Measurements from ENCODE around the gene MMP3. TPM values are rescaled to one million over a fixed set of nuclear protein-coding genes. Genes with fewer than 3 reads are reported as not detected.
A peak's percentile ranks its signal among the peaks of the same experiment; 100 is the strongest.

The MMP3 gene
- 126 and 136 TPM in 2 replicates for total RNA-seq (2014; rRNA removed; shearing (Covaris generic))

DNA sequence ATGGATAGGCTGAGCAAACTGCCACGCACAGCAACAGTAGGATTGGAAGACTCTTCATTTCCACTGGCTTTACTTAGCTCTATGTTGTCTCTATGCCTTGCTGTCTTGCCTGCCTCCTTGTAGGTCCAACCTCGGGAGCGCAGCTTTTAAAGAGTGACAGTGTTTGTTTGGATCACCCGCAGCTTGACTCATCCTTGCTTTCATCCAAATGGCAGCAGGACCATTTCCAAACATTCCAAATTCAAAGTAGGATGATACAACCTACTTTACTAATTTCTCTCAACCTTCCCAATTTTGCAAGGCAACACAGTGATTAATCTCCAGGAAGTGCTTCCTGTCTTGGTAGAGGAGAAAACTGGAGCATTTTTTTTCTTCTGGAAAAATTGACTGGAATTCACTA lies at the start of gene MMP3:
TSS of gene MMP3 (minus strand) at position 121 of the 400 bp plus-strand sequence. CDS start at position 58, 63 bp downstream.
- DNase-seq (ENCODE audit: low read depth): peak; percentile 75

DNA sequence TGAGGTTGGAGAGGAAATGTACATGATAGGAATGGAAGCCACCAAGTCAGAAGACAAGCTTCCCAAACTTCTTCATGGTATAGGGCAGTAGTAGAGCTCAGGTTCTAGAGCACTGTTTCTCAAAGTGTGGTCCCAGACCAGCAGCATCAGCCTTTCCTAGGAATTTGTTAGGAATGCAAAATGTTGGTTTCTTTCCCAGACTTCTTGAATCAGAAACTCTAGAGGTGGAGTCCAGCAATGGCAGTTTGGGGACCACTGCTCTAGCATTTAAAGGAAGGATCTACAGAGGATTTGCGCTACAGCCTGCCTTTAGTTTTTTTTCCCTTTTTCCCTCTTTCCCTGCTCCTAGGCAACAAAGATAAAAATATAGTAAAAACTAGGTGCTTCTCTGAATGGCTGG lies 48.3 kb upstream of the MMP3 start:
- no peak for DNase-seq (ENCODE audit: low read depth)

DNA sequence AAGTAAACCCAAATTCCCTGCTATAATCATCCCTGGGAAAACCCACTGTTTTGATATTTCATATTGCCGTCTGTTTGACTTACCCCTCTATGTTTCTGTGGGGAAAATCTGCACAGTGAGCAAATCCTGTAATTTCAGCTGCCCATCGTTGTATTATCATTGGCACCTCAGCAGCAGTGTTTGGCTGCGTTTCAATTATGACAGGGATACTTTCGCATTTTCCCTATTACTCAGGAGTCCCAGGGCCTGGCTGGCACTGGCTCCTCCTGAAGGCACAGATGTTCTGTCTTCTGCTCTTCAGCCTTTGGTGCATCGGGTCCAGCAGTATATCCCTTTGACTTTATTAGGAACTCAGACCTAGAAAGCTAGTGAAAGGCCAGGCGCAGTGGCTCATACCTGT lies 43.6 kb upstream of the MMP3 start:
- DNase-seq (ENCODE audit: low read depth): peak; percentile 61

DNA sequence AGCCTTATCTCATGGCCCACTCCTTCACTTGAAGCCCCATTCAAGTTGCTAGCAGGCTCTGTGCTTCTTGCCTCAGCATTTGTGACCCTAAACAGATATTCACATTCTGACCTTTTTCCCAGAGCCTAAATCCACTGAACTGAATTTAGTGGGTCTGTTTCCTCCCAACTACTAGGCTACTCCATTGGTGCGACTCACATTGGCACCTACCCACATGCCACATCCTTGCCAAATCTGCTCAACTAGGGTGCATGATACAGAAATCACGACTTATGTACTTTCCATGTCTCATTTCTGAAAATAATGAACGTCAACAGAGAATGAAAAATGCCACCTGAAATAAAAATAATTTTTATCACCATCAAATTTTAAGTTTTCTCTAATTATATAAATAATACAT lies 39.7 kb upstream of the MMP3 start:
- peak; percentile 34 for DNase-seq (ENCODE audit: low read depth)

DNA sequence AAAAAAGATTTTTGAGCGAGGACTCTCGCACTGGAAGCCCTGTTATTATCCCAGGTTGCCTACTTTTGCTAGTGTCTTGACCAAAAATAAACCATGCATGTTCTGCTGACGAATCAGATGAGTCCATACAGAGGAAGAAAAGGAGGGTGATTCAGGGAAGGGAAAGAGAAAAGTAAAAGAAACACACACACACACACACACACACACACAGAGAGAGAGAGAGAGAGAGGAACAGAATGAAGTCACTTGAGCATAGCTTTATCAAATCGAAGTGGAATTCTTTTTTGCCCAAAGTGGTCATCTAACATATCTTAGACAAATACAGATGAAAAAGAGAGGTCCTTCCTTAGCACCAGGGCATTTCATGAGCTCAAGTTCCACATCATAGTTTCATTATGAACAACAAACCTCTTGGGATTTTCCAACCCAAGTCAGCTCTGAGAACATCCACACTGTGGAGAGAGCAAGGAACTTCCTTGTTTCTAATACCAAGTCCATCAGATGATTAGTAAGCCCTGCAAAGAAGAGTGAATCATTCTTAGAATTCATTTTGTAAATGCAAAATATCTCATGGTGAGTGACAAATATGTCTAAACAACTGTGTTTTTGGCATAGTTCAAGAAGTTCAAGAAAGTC lies 39.1 kb upstream of the MMP3 start:
- DNase-seq (ENCODE audit: low read depth): peak; percentile 58

DNA sequence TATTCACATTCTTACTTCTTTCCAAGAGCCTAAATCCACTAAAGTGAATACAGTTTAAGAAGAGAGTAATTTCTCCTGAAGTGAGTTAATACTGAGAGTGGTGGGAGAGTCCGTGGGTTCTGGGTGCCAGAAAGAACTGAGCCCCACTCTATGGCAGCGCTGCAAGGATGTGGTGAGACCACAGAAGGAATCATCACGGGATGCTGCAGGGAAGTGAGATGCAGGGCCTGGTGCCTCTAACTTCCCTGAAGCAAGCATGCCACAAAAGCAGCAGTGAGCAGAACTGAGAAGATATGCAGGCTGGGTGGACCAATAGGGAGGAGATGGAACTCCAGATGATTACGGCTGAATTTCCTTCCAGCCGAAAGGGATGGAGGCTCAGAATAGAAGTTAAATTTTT lies 36.4 kb upstream of the MMP3 start:
- no peak for DNase-seq (ENCODE audit: low read depth)

DNA sequence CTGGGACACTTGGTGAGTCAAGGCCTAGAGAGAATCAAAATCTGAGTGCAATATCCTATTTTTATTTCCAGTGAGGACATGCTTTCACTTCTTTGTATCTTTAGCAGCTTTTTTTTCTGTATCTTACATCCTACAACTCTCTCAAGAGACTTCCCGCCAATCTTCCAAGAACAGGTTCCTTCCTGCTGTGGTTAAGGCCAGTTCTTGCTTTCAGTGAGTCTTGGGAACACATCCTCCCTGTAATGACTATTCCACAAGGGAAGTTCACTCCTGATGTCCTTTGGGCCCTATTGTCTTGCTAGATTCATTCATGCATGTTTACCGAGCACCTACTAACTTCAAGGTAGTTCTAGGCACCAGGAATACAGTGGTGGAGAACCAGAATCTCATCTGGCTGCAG lies 35.2 kb upstream of the MMP3 start:
- DNase-seq (ENCODE audit: low read depth): no peak

DNA sequence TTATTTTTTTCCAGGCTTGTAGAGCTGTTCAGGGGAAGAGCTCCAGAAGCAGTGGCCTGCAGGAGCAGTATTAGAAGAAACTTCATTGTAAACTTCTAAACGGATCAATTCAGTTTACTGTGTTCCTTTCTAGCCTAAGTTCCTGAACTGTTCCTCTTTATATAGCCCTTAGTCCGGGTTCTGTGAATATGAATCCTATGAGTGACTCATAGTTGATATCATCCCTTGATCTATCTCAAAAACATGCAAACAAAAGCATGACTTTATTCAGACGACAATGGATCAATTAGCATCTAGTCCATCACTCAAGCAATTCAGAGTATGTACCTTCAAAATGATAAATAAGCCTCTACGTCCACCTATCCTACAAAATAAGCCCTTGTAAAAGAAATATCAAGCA lies 31.4 kb upstream of the MMP3 start, which contains the start of gene MMP12:
TSS of gene MMP12 (minus strand) at position 131 of the 400 bp plus-strand sequence. CDS start at position 86, 45 bp downstream.
- no peak for DNase-seq (ENCODE audit: low read depth)

DNA sequence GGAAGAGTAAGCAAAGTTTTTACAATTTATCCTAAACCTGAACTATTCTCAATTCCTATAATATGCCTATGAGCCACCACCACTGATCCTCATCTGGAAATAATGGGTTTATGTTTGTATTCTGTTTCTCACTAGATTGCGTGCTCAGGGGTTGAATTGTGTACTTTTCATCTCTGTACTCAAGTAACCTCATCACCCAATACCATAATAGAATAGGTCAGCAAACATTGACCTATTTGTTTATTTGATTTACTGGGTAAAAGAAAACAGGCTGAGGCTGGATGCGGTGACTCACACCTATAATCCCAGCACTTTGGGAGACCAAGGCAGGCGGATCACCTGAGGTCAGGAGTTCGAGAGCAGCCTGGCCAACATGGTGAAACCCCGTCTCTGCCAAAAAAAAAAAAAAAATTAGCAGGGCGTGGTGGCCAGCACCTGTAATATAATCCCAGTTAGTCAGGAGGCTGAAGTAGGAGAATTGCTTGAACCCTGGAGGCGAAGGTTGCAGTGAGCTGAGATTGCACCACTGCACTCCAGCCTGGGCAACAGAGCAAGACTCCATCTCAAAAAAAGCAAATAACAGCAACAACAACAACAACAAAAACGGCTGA lies 26.1 kb upstream of the MMP3 start:
- peak; percentile 85 for DNase-seq (ENCODE audit: low read depth)

DNA sequence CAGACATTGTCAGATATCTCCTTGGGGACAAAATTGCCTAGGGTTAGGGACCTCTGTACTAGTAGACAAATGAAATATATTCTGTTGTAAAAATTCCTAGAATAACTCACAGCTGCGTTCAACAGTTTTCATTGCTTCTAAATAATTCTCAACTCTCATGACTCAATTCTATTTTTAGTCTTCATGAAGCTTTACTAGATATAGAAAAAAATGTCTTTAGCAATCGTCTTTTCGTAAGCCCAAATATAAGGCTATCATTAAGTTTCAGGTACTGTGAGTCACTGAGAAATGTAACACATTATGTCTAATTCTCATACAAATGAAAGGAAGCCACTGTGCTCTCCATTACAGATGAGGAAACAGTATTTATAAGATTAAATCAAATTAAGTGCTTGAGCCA lies 24.9 kb upstream of the MMP3 start:
- DNase-seq (ENCODE audit: low read depth): peak; percentile 70

DNA sequence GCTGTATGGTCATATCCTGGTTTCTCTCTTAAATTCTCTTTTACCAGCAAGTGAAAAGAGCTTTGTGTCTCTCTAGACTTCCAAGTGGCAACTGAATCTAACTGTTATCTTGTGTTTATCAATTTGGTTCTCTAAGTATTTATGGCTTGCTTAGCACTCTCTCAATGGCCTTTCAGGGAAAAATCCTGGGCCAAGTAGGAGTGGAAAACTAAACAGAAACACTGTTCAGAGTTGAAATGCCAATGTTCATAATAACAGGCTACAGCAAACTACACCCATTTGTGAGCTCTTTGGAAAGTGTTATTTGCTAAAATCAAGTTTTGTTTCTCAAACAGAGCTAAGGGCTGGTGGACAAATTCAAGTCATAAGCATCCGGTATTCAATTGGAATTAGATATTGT lies 21.3 kb upstream of the MMP3 start:
- peak; percentile 22 for DNase-seq (ENCODE audit: low read depth)

DNA sequence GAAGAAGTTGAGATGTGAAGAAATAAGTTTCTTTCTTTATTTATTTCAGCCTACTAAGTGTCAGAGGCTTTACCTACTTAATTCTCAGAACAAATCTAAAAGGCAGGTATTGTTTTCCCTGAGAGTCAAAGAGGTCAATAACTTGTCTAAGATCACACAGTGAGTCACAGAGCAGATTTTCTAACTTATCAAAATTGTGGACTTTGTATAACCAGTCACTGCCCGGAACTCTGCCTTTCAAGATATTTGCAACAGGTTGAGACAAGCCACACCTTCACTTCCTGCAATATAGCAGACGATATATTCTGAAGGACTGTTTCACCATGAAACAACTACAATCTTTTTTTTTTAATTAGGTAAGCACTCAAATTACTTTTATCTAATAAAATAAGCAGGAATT lies 10.5 kb upstream of the MMP3 start:
- no peak for DNase-seq (ENCODE audit: low read depth)

DNA sequence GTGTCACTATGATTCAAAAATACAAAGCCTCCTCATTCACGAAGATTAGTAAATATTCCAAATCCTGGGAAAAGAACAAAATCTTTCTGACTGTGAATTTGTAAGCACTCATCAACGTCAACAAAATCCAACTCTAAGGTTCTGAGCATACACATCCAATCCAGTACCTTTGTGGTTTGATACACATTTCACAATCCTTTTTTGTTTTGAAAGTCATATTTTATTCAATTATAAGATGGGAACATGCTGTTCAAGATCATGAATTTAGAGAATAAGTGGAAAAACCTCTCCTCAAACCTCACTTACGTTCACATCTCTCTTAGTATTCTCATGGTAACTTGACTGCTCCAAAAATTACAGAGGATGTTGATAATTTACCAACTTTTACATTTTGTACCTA lies 9.6 kb upstream of the MMP3 start:
- no peak for DNase-seq (ENCODE audit: low read depth)

DNA sequence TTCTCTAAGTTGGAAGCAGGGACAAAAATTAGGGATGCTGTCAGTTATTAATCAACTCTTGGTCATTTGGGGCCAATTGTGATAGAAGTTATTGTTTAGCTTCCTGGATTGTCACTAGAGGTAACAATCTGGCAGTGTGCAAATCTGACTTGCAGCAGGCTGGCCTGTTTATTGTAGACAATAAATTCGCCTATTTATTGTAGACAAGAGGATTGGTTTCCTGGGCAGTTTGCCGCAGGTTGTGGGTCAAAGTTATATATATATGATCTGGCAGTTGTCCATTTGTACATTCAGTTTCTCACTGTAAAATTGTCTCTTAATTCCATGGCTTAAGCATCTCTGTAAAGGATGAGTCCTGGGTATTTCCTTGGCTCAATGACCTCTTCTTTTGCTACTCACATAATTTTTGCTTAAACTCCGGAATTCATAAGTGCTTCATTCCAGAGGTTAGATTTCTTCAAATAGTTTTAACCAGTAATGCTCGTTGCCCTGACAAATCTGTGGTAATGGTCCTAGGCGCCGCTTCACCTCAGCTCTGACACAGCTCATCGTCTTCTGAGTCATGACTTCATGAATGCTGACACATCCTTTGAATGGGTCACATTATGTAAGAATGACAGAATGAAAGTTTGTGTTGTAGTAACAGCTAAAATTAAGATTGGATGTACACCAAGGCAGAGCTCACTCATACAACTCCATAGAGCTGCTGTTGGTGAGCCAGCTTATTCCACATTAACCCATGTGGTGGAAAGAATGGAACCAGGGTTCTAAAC lies 7.8 kb upstream of the MMP3 start:
- DNase-seq (ENCODE audit: low read depth): peak; percentile 97

DNA sequence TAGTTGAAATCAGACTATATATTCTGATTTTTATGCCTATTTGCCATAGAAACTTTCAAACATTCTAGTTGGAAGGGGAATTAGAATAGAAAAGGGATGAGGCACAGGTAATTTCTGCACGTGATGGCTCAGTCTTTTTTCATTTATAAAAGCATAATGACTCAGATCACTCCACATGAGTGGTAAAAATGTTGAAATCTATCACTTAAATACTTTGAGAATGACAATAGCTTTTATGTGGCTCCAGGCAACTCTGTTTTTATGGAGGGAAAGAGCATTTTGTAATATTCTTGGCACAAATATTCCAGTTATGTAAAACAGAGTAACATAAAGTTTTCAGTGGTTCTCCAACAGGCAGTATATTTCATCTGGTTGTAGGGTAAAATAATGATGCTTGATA lies 5.9 kb upstream of the MMP3 start:
- peak; percentile 83 for DNase-seq (ENCODE audit: low read depth)

DNA sequence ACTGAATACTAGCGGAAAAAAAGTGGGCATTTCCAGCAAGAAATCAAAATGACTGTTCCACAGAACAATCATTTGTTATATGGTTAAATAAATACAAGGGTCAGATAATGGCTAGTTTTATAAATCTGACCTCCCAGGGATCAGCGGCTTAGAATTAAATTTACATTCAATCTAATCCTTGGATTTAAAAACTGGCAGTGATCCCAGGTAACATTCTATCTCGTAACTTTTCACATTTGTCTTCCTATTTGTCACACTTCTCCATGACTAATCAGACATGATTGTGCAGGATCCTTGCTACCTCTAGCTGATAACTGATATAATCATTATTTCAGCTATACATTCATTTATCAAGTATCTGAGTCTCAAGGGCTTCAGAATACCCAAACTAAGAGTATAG lies 2.9 kb upstream of the MMP3 start:
- peak; percentile 73 for DNase-seq (ENCODE audit: low read depth)

DNA sequence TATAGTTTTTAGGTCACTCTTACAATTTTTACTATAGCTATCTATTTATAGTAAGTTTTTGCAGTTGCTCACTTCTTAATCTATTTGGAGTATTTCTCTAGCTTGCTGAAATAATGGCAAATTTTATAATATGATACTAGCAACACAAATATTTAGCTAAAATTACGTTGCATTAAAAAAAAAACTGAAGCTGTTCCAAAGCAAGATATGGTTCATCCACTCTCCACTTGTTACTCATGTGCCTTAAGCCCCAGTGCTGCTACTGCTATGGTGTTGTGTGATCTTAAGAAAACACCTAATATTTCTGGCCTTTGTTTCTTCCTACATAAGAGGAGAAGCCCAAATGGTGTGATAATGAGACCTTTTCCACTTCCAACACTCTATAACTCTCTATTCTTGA lies 479 bp downstream of the MMP3 start:
- no peak for DNase-seq (ENCODE audit: low read depth)

DNA sequence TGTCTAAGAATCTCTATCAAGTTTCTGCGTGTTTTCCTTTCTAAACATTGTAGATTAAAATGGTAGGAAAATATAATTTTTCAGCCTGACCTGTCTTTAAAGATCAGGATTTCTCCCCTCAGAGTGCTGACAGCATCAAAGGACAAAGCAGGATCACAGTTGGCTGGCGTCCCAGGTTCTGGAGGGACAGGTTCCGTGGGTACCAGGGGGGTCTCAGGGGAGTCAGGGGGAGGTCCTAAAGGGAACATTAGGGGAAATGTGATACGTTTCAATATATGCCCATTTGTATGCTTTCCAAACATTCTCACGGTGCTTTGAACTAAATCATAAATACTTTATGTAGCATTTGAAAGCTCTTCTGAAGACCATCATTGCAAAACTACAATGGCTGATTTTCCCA lies 3.4 kb downstream of the MMP3 start:
- DNase-seq (ENCODE audit: low read depth): no peak

DNA sequence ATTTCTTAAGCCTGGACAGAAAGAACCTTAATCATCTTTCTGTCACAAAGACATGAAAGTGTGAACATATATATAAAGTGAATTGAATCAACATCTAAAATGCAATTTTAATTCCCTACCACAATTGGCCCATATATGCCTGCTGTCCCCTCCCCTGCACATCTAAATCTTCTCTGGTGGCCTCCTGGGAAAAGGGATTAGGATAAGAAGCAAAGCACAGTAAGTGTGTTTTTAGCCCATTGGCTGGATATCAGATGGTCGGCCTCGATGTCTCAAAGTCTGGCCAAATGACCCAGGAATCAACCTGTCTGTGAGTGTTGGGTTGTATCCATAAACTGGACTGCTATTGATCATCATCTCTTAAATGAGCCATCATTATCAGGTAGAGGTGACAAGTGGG lies 5.8 kb downstream of the MMP3 start:
- no peak for DNase-seq (ENCODE audit: low read depth)

DNA sequence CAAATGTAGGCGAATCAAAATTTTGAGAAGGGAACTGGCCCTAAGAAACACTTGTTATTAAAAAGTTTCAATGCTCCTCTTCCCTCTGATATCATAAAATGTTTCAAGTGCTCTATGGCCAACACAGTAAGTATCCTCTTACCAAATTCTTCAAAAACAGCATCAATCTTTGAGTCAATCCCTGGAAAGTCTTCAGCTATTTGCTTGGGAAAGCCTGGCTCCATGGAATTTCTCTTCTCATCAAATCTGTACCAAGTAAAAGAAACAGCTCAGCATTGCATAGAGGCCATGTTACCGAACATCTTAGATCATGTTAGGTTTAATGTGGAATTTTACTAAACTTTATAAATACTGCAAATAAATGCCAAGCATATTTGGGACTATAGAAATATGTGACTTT lies 6.3 kb downstream of the MMP3 start:
- DNase-seq (ENCODE audit: low read depth): no peak

DNA sequence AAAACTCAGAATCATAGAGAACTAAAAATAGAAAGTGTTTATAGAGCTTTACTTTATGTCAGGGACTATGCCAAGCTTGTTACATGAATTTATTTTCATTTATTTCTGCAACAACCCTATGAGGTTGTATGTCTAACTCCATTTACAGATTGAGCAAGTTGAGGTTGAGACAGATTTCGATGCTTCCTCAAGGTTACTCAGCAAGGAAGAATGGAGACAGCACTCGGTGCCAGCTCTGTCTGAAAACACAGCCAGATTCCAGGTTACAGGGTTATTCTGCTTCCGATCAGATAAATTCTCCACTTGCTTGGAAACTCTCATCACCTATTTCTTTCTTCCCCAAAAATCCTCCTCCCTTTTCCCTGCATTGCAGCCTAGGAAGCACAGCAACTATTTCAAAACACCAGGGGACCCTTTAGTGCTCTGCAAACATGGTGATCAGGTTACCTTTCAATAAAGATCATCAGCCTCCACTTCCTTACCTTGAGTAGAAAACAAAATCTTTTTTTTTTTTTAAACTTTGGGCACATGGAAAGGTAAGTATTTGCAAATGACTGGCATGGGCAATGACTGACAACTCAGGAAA lies 7.0 kb downstream of the MMP3 start:
- DNase-seq (ENCODE audit: low read depth): peak; percentile 40

DNA sequence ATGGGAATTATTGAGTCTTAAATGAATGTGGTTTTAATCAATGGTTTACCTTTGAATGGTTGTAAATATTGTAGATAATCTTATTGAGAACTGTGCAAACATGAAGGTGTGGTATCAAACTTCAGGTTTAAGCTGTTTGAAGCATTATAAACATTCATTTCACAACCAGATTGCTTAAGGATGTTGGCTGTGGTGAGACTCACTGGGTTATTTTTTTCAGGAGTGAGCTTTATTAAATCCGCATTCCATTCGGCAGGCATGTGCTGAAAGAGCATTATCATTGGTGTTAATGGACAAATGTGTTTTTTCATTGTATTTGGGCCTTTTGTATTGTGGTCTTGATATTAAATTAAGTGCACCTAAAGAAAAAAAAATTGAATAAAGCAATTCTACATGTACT lies 9.7 kb downstream of the MMP3 start:
- DNase-seq (ENCODE audit: low read depth): no peak

DNA sequence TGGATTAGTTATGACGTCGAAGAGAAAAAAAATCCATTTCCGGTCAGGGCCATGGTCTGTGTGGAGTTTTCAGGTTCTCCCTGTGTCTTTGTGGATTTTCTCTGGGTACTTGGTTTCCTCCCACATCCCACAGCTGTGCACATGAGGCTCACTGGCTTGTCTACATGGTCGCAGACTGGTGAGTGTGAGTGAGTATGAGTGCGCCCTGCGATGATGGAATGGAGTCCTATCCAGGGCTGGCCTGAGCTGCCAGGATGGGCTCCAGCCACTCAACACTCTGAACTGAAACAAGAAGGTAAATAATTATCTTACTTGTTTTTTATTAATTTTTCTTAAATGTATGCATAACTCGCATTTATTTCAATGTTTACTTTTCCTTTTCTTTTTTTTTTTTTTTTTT lies 10.8 kb downstream of the MMP3 start:
- no peak for DNase-seq (ENCODE audit: low read depth)

All from M059J (cell line).